Loucy (cell line): Measurements from ENCODE around the gene KSR1.

Source experiments
- CTCF ChIP-seq: fragments of 200-600 bp; sonication (generic); conservative IDR thresholded peaks from 2 replicates; pipeline ENCODE4 v1.5.1; 2014; ENCODE audit warnings: mild to moderate bottlenecking, antibody characterized with exemption, low read length
- EZH2phosphoT487 ChIP-seq: fragments of 200-600 bp; IDR thresholded peaks from 2 replicates; pipeline ENCODE4 v1.6.1; 2018; ENCODE audit warnings: antibody characterized with exemption, mild to moderate bottlenecking, moderate library complexity, borderline replicate concordance

GRCh38 chr17:27443491-27443890 lies 12.8 kb upstream of the KSR1 start:
- TF ChIP-seq CTCF: no peak
- TF ChIP-seq EZH2phosphoT487: no peak
